EL (cell line): ENCODE results near the gene OR56B4.
"Not testable (repeated sequence)": the region's sequence is repeated elsewhere in the genome, so short reads cannot be mapped to it uniquely, and the experiment has no call there.

Experiments used
- DNase-seq: peaks from one replicate; pipeline ENCODE4 v3.0.0-alpha.2; 2016

OR56B4 gene

GRCh38 chr11:6107384-6107783 lies at the start of gene OR56B4:
OR56B4 (plus strand) TSS chr11:6107684; CDS start chr11:6107779, 95 bp downstream.
- DNase-seq, result not testable (repeated sequence)

- no peak for DNase-seq
These were observed 46.0 kb upstream of the OR56B4 start for GRCh38 chr11:6061475-6061874.

DNA sequence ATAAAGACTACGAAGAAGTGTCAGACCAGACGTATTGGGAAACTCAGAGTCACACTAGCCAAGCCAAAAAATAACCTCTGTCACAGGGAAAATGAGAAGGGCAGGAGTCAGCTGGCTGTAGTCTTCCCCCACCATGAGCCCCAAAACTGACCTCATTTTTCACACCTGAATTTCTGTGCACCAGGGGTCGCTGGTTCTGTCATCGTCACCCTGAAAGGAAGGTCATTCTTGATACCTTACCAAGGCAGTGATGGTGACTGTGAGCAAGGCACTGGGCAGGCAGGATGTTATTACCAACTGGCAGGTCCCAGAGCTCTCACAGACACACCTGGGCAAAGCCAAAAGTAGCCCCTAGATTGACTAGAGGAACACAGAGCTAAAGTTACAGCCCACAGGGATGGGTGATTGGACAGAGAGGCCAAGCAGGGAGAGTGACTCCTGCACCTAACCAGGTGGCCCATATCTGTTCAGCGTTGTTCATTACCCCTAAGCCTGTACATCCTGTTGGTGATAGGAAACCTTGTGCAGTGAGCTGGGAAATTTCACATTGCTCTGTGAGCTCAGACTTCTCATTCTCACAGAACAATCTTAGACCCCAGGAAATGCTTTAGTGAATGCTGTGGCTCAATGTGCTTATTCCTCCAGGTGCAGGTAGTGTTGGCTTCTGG lies 44.7 kb upstream of the OR56B4 start:
- DNase-seq, result no peak

GRCh38 chr11:6067502-6067901 lies 40.0 kb upstream of the OR56B4 start:
- no peak for DNase-seq

- not testable (repeated sequence) for DNase-seq
These were observed 31.0 kb upstream of the OR56B4 start for GRCh38 chr11:6076443-6076842.

- DNase-seq, result no peak
These were observed 29.8 kb upstream of the OR56B4 start for GRCh38 chr11:6077723-6078122.

- no peak for DNase-seq
These were observed 28.0 kb upstream of the OR56B4 start for GRCh38 chr11:6079463-6079862.

DNA sequence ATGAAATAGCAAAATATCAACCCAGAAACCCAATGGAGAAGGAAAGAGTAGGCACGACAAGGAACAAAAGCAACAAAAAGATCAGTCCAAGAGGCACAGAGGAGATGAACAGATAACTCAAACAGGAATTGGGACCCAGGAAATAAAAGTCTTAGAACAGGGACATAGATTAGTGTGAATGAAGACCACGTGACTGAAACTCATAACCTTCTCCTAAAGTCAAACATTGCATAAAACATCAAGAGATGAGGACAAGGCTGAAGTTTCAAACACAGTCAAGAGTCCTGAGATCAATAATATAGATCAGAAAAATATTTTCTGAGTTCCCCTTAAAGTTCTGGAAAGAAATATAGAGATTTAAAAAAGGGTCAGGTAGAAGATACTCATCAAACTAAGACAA lies 24.4 kb upstream of the OR56B4 start:
- no peak for DNase-seq

- no peak for DNase-seq
These were observed 22.9 kb upstream of the OR56B4 start for GRCh38 chr11:6084587-6084986.

DNA sequence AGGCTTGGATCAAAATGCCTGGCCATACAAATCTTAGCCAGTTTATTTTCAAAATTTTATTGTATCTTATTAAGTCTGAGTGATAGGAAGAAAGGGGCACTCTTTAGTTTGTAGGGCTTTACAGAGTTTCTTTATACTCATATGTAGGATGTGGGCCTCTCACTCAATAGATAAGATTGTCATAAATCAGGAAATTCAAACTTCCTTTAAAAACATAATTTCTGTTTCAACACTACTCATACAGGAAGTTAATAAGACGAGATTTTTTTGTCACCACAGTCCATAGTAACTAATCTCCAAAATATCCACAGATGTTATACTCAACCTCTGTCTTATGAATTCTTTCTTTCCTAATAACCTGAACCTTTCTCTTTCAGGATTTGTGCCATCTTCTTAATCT lies 13.3 kb upstream of the OR56B4 start:
- DNase-seq, result no peak

GRCh38 chr11:6095798-6096197 lies 11.7 kb upstream of the OR56B4 start:
- DNase-seq, result no peak

- no peak for DNase-seq
These were observed 11.1 kb upstream of the OR56B4 start for GRCh38 chr11:6096417-6096816.

DNA sequence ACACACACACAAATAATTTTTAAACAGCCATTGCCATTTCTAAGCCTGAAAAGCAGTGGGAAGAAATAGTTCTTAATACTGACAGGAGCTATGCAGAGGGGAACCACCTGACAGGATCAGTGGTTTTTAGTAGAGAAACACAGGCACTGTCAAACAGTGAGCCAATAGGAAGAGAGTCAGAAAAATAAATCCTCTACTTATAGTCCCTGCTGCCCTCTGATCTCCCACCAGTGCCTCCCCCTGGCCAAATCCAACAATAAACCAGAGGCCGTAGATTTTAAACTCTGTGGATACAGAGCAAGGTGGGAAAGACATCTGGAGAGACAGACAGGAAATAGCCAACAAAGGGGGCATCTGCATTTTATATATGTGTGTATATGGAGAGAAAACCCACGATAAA lies 7.9 kb upstream of the OR56B4 start:
- no peak for DNase-seq

DNA sequence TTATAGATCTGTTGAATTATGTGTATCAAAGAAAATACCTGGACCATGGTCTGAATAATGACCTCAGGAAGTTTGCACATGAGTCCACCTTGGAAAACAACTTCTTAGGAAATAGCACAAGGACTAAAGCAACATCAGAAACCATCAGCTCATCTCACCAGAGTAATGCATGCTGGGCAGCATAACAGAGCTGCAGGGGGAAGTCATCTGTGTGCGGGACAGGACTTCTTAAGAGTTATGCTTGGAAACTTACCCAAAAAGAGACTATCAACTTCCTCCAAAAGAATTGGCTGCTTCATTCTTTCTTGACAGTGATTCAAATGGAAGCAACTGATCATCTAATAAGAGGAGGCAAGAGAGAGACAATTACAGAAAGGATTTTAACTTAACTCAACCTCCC lies 2.5 kb downstream of the OR56B4 start:
- DNase-seq, result no peak

GRCh38 chr11:6111673-6112072 lies 4.2 kb downstream of the OR56B4 start:
- DNase-seq, result no peak

GRCh38 chr11:6116638-6117037 lies 9.2 kb downstream of the OR56B4 start:
- no peak for DNase-seq

DNA sequence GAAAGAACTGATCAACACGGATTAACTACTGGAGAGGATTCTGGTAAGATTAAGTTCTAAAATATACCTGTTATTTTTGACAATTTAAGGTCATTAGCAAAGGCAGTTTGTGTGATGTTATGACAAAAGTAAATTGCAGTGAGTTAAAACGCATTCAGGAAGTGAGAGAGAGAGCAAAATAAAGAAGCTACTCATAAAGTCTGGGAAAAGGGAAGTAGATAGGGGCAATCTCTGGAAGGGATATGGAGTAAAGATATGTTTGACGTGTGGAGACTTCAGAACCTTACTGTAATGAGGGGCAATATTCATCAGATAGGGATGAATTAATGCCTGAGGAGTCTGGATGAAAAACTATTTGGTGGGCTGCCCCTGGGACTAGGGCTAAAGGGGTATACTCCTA lies 16.8 kb downstream of the OR56B4 start:
- DNase-seq, result no peak

DNA sequence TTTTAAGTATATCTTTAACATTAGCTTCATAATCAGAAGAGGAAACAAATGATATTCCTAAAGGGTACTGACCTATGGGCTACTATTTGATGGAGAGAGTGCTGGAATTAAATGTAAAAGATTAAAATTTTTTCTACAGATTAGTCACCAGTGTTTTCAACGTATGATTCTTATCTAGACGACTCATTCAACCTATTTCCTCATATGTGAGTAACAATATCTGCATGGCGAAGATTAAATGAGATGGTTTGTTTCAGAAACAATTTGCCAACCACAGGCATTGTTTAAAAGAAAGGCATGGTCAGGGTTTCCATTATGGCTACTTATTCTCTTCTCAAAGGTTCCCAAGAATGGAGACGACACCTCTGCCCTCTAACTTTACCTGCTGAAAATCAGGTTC lies 20.4 kb downstream of the OR56B4 start:
- no peak for DNase-seq

GRCh38 chr11:6129011-6129410 lies 21.5 kb downstream of the OR56B4 start:
- DNase-seq, result no peak

DNA sequence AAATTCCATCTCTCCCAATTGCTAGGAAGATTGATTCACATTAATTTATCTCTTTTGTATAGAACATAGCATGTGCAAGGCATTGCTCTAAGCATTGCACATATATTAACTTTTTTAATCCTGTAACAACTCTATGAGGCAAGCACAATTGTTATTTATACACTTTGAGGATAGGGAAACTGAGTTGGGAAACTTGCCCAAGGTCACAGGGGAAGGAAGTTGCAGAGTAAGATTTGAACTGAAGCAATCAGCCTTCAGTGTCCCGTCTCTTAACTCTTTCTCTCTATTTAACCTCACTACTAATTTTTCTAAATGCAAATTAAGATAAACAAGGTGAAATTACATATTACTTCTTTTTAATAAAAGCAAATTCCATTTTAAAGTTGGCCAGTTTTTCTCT lies 22.2 kb downstream of the OR56B4 start:
- DNase-seq, result no peak

GRCh38 chr11:6132431-6132830 lies 24.9 kb downstream of the OR56B4 start:
- DNase-seq, result no peak

- not testable (repeated sequence) for DNase-seq
These were observed 28.5 kb downstream of the OR56B4 start for GRCh38 chr11:6135936-6136335.

- no peak for DNase-seq
These were observed 35.5 kb downstream of the OR56B4 start for GRCh38 chr11:6142936-6143335.

- not testable (repeated sequence) for DNase-seq
These were observed 36.3 kb downstream of the OR56B4 start for GRCh38 chr11:6143737-6144136.

- no peak for DNase-seq
These were observed 43.6 kb downstream of the OR56B4 start for GRCh38 chr11:6151117-6151516.
